ENCODE data around the gene RAPGEF1. TPM values are rescaled to one million over a fixed set of nuclear protein-coding genes. Genes with fewer than 3 reads are reported as not detected.

Gene RAPGEF1
- total RNA-seq (159 TPM), polyA plus RNA-seq (1 to 10 TPM; 3.8 to 7.3 (median 4.6) TPM)

GRCh38 chr9:131739959-131740648 lies at the start of gene RAPGEF1:
Gene RAPGEF1 (minus strand): TSS chr9:131740076. CDS start chr9:131739830, 246 bp downstream.
- Mint-ChIP-seq H3K9me3 (peaks cover 0 to 1% (median 0%) of the 10 kb centered on the region in 7 donors), H3K4me3 (peak within 1 kb of the TSS; percentile 89 to 95 (median 94)), H3K4me1 (peaks cover 9 to 65% (median 44%) of the 10 kb centered on the region in 4 donors), H3K27ac (peak within 1 kb of the TSS; percentile 93 to 98 (median 94)), H3K27me3 (no peaks in the 10 kb centered on the region), H3K36me3 (peaks cover 9% of the 10 kb centered on the region)
- peaks cover 60% of the 10 kb centered on the region for H3K4me1 ChIP-seq (ENCODE audit: control insufficient read depth, insufficient read depth, low read length, poor library complexity, severe bottlenecking)
- ATAC-seq (ENCODE audit: low read depth in 2 of 2) (peak; percentile 79 to 81), DNase-seq (peak; percentile 62 to 80 (median 71))
- peak within 1 kb of the TSS; percentile 63 for H3K27ac ChIP-seq (ENCODE audit: insufficient read depth, low read length, poor library complexity, severe bottlenecking)
- no peaks in the 10 kb centered on the region for H3K9me3 ChIP-seq (ENCODE audit: control insufficient read depth in 2 of 2, low read length in 2 of 2)
- peak within 1 kb of the TSS; percentile 90 for H3K4me3 ChIP-seq (ENCODE audit: low read depth, low read length)
- no peaks in the 10 kb centered on the region for H3K36me3 ChIP-seq (ENCODE audit: control insufficient read depth, insufficient read depth, low read length)
- no peaks in the 10 kb centered on the region for H3K27me3 ChIP-seq (ENCODE audit: control insufficient read depth, insufficient read depth, low read length)

GRCh38 chr9:131788851-131789250 lies 49.0 kb upstream of the RAPGEF1 start:
- Mint-ChIP-seq H3K36me3 (no peaks in the 10 kb centered on the region), H3K4me1 (no peaks in the 10 kb centered on the region), H3K27ac (peak overlapping the region in 1 of 3 donors; percentile 92), H3K9me3 (no peaks in the 10 kb centered on the region), H3K4me3 (no peak overlapping the region), H3K27me3 (peaks cover 34% of the 10 kb centered on the region)
- no peaks in the 10 kb centered on the region for H3K4me1 ChIP-seq (ENCODE audit: control insufficient read depth, insufficient read depth, low read length, poor library complexity, severe bottlenecking)
- ATAC-seq (ENCODE audit: low read depth in 2 of 2) (no peak), DNase-seq (no peak)
- peaks cover 3% of the 10 kb centered on the region for H3K27me3 ChIP-seq (ENCODE audit: control insufficient read depth, insufficient read depth, low read length)
- no peak overlapping the region for H3K27ac ChIP-seq (ENCODE audit: insufficient read depth, low read length, poor library complexity, severe bottlenecking)
- no peaks in the 10 kb centered on the region for H3K36me3 ChIP-seq (ENCODE audit: control insufficient read depth, insufficient read depth, low read length)
- H3K4me3 ChIP-seq (ENCODE audit: low read depth, low read length), result no peak overlapping the region
- no peaks in the 10 kb centered on the region for H3K9me3 ChIP-seq (ENCODE audit: control insufficient read depth in 2 of 2, low read length in 2 of 2)

- Histone ChIP-seq H3K4me1 (ENCODE audit: control insufficient read depth, insufficient read depth, low read length, poor library complexity, severe bottlenecking) (no peaks in the 10 kb centered on the region), H3K36me3 (ENCODE audit: control insufficient read depth, insufficient read depth, low read length) (no peaks in the 10 kb centered on the region), H3K4me3 (ENCODE audit: low read depth, low read length) (no peak overlapping the region), H3K27ac (ENCODE audit: insufficient read depth, low read length, poor library complexity, severe bottlenecking) (no peak overlapping the region), H3K27me3 (ENCODE audit: control insufficient read depth, insufficient read depth, low read length) (peaks cover 3% of the 10 kb centered on the region), H3K9me3 (ENCODE audit: control insufficient read depth in 2 of 2, low read length in 2 of 2) (no peaks in the 10 kb centered on the region)
- Mint-ChIP-seq H3K27me3 (peaks cover 43% of the 10 kb centered on the region), H3K4me3 (no peak overlapping the region), H3K27ac (no peak overlapping the region), H3K36me3 (no peaks in the 10 kb centered on the region), H3K4me1 (no peaks in the 10 kb centered on the region), H3K9me3 (peaks cover 0 to 9% (median 2%) of the 10 kb centered on the region in 7 donors)
- no peak for ATAC-seq (ENCODE audit: low read depth in 2 of 2)
- DNase-seq, result no peak
Observed at GRCh38 chr9:131787838-131788237, 48.0 kb upstream of the RAPGEF1 start.

- Mint-ChIP-seq H3K4me1 (no peaks in the 10 kb centered on the region), H3K4me3 (no peak overlapping the region), H3K27me3 (peaks cover 46% of the 10 kb centered on the region), H3K27ac (no peak overlapping the region), H3K36me3 (no peaks in the 10 kb centered on the region), H3K9me3 (peaks cover 0 to 9% (median 2%) of the 10 kb centered on the region in 7 donors)
- Histone ChIP-seq H3K4me3 (ENCODE audit: low read depth, low read length) (no peak overlapping the region), H3K9me3 (ENCODE audit: control insufficient read depth in 2 of 2, low read length in 2 of 2) (no peaks in the 10 kb centered on the region), H3K4me1 (ENCODE audit: control insufficient read depth, insufficient read depth, low read length, poor library complexity, severe bottlenecking) (no peaks in the 10 kb centered on the region), H3K27me3 (ENCODE audit: control insufficient read depth, insufficient read depth, low read length) (peaks cover 3% of the 10 kb centered on the region), H3K27ac (ENCODE audit: insufficient read depth, low read length, poor library complexity, severe bottlenecking) (no peak overlapping the region), H3K36me3 (ENCODE audit: control insufficient read depth, insufficient read depth, low read length) (no peaks in the 10 kb centered on the region)
- ATAC-seq (ENCODE audit: low read depth in 2 of 2) (no peak), DNase-seq (no peak)
Observed at GRCh38 chr9:131784748-131785501, 45.0 kb upstream of the RAPGEF1 start.

GRCh38 chr9:131781069-131781468 lies 41.2 kb upstream of the RAPGEF1 start:
- Histone ChIP-seq H3K27me3 (ENCODE audit: control insufficient read depth, insufficient read depth, low read length) (no peaks in the 10 kb centered on the region), H3K27ac (ENCODE audit: insufficient read depth, low read length, poor library complexity, severe bottlenecking) (no peak overlapping the region), H3K36me3 (ENCODE audit: control insufficient read depth, insufficient read depth, low read length) (no peaks in the 10 kb centered on the region), H3K4me3 (ENCODE audit: low read depth, low read length) (no peak overlapping the region), H3K9me3 (ENCODE audit: control insufficient read depth in 2 of 2, low read length in 2 of 2) (no peaks in the 10 kb centered on the region), H3K4me1 (ENCODE audit: control insufficient read depth, insufficient read depth, low read length, poor library complexity, severe bottlenecking) (no peaks in the 10 kb centered on the region)
- ATAC-seq (ENCODE audit: low read depth in 2 of 2) (no peak), DNase-seq (no peak)
- Mint-ChIP-seq H3K36me3 (no peaks in the 10 kb centered on the region), H3K4me1 (no peaks in the 10 kb centered on the region), H3K27ac (no peak overlapping the region), H3K4me3 (no peak overlapping the region), H3K27me3 (peaks cover 32% of the 10 kb centered on the region), H3K9me3 (peaks cover 0 to 9% (median 2%) of the 10 kb centered on the region in 7 donors)

GRCh38 chr9:131776473-131776872 lies 36.6 kb upstream of the RAPGEF1 start:
- ATAC-seq (ENCODE audit: low read depth in 2 of 2), result no peak
- peak in 1 of 3 donors; percentile 31 for DNase-seq
- H3K9me3 ChIP-seq (ENCODE audit: control insufficient read depth in 2 of 2, low read length in 2 of 2), result no peaks in the 10 kb centered on the region
- H3K4me1 ChIP-seq (ENCODE audit: control insufficient read depth, insufficient read depth, low read length, poor library complexity, severe bottlenecking), result no peaks in the 10 kb centered on the region
- Mint-ChIP-seq H3K36me3 (no peaks in the 10 kb centered on the region), H3K4me3 (no peak overlapping the region), H3K4me1 (no peaks in the 10 kb centered on the region), H3K27me3 (peaks cover 16% of the 10 kb centered on the region), H3K27ac (no peak overlapping the region), H3K9me3 (peaks cover 0 to 1% (median 0%) of the 10 kb centered on the region in 7 donors)
- no peaks in the 10 kb centered on the region for H3K27me3 ChIP-seq (ENCODE audit: control insufficient read depth, insufficient read depth, low read length)
- H3K27ac ChIP-seq (ENCODE audit: insufficient read depth, low read length, poor library complexity, severe bottlenecking), result no peak overlapping the region
- no peaks in the 10 kb centered on the region for H3K36me3 ChIP-seq (ENCODE audit: control insufficient read depth, insufficient read depth, low read length)
- no peak overlapping the region for H3K4me3 ChIP-seq (ENCODE audit: low read depth, low read length)

- H3K4me3 Mint-ChIP-seq, result no peak overlapping the region
- no peaks in the 10 kb centered on the region for H3K4me1 ChIP-seq (ENCODE audit: control insufficient read depth, insufficient read depth, low read length, poor library complexity, severe bottlenecking)
- no peaks in the 10 kb centered on the region for H3K27me3 ChIP-seq (ENCODE audit: control insufficient read depth, insufficient read depth, low read length)
- no peak overlapping the region for H3K4me3 ChIP-seq (ENCODE audit: low read depth, low read length)
- no peaks in the 10 kb centered on the region for H3K36me3 ChIP-seq (ENCODE audit: control insufficient read depth, insufficient read depth, low read length)
- H3K9me3 ChIP-seq (ENCODE audit: control insufficient read depth in 2 of 2, low read length in 2 of 2), result no peaks in the 10 kb centered on the region
- no peak for ATAC-seq (ENCODE audit: low read depth in 2 of 2)
- H3K27ac Mint-ChIP-seq, result no peak overlapping the region
- peaks cover 16% of the 10 kb centered on the region for H3K27me3 Mint-ChIP-seq
- no peaks in the 10 kb centered on the region for H3K36me3 Mint-ChIP-seq
- H3K4me1 Mint-ChIP-seq, result no peaks in the 10 kb centered on the region
- H3K27ac ChIP-seq (ENCODE audit: insufficient read depth, low read length, poor library complexity, severe bottlenecking), result no peak overlapping the region
- DNase-seq, result no peak
- peaks cover 0 to 1% (median 0%) of the 10 kb centered on the region in 7 donors for H3K9me3 Mint-ChIP-seq
Observed at GRCh38 chr9:131776036-131776435, 36.2 kb upstream of the RAPGEF1 start.
